GM19452 (cell line): Measurements from ENCODE around the gene GIPC3.

Experiments used
- ATAC-seq: cut with Tn5 transposase; IDR thresholded peaks from one replicate; pipeline ENCODE4 v1.9.1; 2021; ENCODE audit not compliant: unreplicated experiment

Gene GIPC3

GRCh38 chr19:3585301-3586126 lies at the start of gene GIPC3:
Gene GIPC3, plus strand, starts transcription at chr19:3585478. Its CDS starts 120 bp downstream, at chr19:3585598.
- no peak for ATAC-seq

GRCh38 chr19:3535563-3535965 lies 49.7 kb upstream of the GIPC3 start:
- ATAC-seq, result no peak

- no peak for ATAC-seq
These were observed 49.3 kb upstream of the GIPC3 start for GRCh38 chr19:3535981-3536380.

GRCh38 chr19:3536429-3537100 lies 48.7 kb upstream of the GIPC3 start:
- ATAC-seq, result no peak

DNA sequence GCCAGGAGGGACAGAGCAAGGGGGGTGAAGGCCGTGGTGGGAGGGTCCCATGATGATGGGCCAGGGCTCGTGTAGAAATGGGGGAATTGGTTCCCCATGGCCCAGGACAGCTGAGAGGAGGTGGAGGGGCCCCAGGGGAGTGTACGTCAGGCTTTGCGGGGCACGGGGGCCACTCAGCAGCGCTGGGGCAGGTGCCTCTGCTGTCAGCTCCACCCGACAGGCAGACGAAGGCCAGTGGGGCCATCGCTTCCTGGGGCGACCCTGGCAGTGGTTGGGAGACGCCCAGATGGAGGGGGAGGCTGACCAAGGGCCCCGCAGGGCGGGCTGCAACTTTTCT lies 48.2 kb upstream of the GIPC3 start:
- no peak for ATAC-seq

DNA sequence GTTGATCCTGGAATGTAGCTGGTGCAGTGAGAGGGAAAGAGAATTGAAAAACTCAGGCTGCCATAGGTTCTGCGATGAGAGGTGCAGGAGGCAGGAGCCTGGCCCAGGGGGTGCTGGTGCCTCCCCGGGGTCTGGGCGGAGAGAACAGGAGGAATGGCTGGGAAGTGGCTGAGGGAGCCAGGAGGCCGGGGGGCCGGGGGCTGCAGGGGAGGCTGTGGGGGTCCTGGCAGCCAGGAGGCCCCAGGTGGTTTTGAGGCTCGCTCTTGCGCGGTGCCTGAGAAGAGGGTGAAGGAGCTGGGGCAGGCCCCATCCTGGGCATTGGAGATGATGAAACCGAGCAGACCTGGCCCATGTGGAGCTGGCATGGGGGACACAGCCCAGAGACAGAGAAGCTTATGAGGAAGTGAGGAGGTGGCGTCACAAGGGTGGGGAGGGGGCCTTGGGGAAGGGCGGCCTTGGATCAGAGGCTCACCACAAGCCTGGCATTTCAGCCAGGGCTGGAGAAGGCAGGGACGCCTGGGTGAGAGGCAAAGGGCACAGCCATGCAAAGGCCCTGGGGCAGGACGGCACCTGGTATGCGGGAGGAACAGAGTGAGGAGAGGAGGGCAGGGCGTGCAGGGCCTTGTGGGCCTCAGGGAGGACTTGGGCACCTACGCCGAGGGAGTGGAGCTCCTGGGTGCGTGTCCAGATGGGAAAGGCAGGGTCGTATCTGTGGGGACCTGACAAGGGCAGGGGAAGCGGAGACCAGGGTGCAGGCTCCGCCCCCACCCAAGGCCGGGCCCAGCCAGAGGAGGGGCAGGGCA lies 47.6 kb upstream of the GIPC3 start:
- no peak for ATAC-seq

- no peak for ATAC-seq
These were observed 46.9 kb upstream of the GIPC3 start for GRCh38 chr19:3538258-3538929.

- no peak for ATAC-seq
These were observed 46.1 kb upstream of the GIPC3 start, which contains the start of gene TEKTIP1 for GRCh38 chr19:3538965-3539755. Gene TEKTIP1, plus strand, starts transcription at chr19:3539174. Its CDS starts 4 bp downstream, at chr19:3539178.

GRCh38 chr19:3539756-3540118 lies 45.5 kb upstream of the GIPC3 start:
- no peak for ATAC-seq

- no peak for ATAC-seq
These were observed 41.9 kb upstream of the GIPC3 start for GRCh38 chr19:3543150-3544057.

GRCh38 chr19:3544058-3544376 lies 41.3 kb upstream of the GIPC3 start:
- no peak for ATAC-seq

DNA sequence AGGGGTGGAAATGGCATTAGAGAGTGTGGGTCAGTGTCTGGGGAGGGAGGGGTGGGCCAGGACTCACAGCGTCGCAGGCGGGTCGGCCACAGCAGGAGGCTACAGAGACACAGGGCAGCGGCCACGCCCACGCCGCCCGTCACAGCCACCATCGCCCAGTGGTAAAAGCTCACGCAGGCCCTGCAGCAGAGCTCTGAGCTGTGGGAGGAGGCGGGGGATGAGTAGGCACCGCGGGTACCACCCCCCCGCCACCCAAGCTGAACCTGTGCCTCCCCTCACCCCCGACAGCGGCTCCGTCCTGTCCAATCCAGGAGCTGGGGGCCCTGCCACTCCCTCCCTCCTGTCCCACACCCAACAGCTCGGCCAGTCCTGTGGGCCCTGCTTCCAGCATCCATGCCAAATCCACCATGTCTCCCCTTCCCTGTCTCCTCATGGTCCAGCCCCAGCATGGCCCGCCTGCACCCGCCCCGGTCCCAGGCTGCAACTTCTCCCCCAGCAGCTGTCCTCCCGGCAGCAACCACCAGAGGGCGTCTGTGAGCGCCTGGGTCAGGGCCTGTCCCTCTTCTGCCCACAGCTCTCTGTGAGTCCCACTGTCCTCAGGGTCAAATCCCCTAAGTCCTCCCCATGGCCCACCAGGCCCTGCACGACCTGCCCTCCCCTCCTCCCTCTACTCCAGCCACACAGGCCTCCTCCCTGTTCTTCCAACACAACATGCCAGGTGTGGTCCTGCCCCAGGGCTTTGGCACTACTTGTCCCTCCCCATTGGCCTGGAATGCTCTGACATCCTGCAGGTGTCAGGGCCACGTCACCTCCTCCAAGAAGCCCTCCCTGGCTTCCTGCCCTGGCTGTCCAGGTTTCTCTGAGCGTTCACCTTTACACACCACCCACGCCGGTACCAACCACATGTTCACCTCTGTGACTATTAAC lies 40.3 kb upstream of the GIPC3 start:
- ATAC-seq, result no peak

DNA sequence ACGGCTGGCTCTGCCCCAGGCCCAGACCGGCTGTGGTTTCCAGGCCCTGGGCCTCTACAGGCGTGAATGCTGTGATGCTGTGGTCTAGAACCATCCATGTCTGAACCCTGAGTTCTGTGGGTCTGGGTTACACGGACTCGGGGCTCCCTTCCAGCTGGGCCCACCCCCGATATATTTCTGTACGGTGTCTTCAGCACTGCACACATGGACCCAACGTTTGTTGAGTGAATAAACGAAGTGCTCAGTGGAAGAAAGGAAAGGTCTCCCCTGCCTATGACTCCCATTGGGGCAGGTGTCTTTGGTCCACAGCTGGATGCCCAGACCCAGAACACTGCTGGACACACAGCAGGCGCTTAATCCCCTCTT lies 39.6 kb upstream of the GIPC3 start:
- ATAC-seq, result no peak

DNA sequence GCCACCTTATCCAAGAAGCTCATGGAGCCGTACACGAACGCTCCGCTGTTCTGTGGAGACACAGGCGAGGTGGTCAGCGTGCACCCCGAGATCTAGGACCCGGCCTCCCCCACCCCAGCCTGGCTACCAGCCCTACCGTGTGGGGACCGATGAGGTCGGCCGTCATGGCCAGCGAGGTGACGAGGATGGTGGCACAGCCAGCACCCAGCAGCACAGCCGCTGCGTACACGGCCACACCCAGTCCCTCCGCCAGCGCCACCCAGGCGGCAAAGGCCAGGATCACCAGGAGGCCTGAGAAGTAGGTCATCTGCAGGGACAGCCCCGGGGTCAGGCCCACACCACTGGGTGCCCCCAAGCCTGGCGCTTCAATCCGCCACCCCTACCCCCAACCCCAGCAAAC lies 39.2 kb upstream of the GIPC3 start:
- ATAC-seq, result no peak

- no peak for ATAC-seq
These were observed 38.0 kb upstream of the GIPC3 start for GRCh38 chr19:3547301-3547731.

DNA sequence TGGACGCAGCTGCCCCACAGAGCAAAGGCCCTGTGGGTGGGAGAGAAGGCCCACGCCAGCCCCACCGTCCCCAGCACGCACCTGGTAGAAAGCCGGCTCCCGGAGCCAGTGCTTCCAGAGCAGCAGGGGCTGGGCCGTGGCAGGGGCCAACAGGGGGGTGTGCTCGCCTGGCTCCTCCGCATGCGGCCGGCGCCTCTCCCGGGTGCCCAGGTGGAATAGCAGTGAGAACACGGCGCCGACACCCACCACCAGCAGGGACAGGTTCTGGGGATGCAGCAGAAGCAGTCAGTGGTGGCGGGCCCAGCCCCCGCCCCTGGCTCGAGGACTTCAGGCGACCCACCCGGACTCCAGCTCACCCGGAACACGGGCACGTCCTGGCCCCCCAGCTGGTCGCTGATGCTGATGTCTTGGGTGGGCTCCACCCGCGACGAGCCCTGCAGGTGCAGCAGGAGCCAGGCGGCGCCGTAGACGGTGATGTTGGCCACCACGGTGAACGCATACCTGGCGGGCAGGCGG lies 37.5 kb upstream of the GIPC3 start:
- ATAC-seq, result no peak

DNA sequence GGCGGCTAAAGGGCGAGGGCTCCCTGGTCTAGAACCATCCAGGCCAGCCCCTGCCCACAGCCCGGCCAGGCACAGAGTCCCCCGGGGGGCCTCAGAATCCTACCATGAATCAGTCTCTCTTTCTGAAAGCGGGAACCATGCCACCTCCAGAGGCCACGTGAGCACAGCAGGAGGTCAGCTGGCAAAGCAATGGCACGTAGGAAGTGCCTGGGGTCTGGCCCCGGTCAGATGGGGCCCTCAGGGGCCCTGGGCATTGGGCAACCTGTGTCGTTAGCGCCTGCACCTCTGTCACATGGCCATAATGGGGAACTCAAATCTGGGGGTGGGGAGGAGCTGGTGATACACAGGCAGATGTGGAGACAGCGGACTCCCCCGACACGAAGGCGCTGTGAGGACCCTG lies 36.7 kb upstream of the GIPC3 start:
- ATAC-seq, result no peak

- no peak for ATAC-seq
These were observed 35.5 kb upstream of the GIPC3 start for GRCh38 chr19:3549816-3550215.
